ENCODE data around the gene EHD1. TPM values are rescaled to one million over a fixed set of nuclear protein-coding genes. Genes with fewer than 3 reads are reported as not detected.
A peak's percentile ranks its signal among the peaks of the same experiment; 100 is the strongest.

EHD1 gene
- total RNA-seq, 1 experiment from 2014 or later, result 92.8 TPM

DNA sequence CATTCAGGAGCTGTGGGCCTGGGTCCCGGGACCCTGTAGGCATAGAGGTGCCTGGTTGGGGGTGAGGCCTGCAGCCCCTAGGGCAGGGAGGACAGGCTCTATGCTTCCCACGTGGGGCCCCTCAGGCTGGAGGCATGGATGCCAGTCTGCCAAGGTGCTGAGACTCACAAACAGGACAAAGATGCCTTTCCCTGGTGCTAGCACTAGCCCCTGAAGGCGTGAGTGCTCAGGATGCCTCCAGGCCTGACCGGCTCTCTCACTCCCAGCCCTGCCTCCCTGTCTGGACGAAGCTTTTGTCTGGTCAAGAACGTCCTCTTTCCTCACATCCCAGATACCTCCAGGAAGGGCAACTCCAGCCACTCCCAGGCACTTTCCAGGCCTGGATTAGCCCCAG is 36.1 kb downstream of the EHD1 start:
- CTCF ChIA-PET, result interaction anchor here (0.6 kb wide), 1 partner anchor 33 kb away, joined by 3 read pairs; no protein-coding TSS in a partner anchor
- Mint-ChIP-seq H3K9me3 (ENCODE audit: low read depth, unreplicated experiment) (no peaks in the 10 kb centered on the region), H3K4me3 (ENCODE audit: low read depth, unreplicated experiment) (peak overlapping the region; percentile 92), H3K36me3 (ENCODE audit: insufficient read depth, unreplicated experiment) (peaks cover 45% of the 10 kb centered on the region), H3K27me3 (ENCODE audit: unreplicated experiment) (no peaks in the 10 kb centered on the region), H3K27ac (ENCODE audit: unreplicated experiment) (peak overlapping the region; percentile 29), H3K4me1 (ENCODE audit: low read depth, unreplicated experiment) (peaks cover 33% of the 10 kb centered on the region)
- DNase-seq, result peak; percentile 28
- TF ChIP-seq CTCF (IDR thresholded peaks at IDR 0.05; ENCODE audit: unreplicated experiment), result no peak
- intact Hi-C loops (cut with micrococcal nuclease; ENCODE audit: unreplicated experiment), result loop anchor here (10.0 kb wide), 1 partner anchor 272 kb away; the partner anchor contains the start of genes TM7SF2 and ZNHIT2
- BruUV-seq (replicated peaks), result no TSS peak

DNA sequence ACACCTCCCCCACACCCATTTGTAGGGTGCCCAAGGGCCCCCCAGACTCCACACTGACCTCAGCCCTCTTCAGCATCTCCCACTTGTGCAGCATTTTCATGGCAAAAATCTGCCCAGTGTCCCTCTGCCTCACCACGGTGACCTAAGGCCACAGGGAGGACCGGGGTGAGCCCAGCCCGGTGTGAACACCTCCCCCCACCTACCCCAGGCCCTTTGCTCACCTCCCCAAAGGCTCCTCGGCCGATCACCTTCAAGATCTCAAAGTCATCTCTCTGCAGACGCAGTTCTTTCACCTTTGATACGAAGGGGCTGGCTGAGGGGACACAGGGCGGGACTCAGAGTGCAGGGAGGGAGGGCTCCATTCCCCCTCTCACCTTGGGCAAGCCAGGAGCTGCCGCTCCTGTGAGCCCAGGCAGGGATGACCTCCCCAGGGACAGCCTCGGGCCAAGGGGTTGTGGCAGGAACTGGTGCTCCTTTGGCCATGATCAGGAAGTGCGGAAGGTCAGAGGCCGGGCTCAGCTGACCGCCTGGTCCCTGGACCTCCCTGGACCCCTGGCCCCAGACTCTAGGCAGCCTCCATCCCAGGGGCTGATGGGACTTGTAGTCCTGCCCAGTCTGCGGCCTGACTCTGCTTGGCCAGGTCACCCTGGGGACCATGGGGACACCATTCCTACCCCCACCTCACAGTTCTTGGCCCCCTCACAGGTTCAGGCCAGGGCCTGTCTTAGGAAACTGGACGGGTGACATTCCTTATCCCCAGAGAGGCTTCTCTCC is 36.6 kb downstream of the EHD1 start:
- DNase-seq, result peak; percentile 20
- CTCF ChIA-PET, result interaction anchor here (0.6 kb wide), 1 partner anchor 33 kb away, joined by 3 read pairs; no protein-coding TSS in a partner anchor
- no TSS peak for BruUV-seq (replicated peaks)
- H3K4me1 Mint-ChIP-seq (ENCODE audit: low read depth, unreplicated experiment), result peaks cover 27% of the 10 kb centered on the region
- peak overlapping the region; percentile 29 for H3K27ac Mint-ChIP-seq (ENCODE audit: unreplicated experiment)
- H3K9me3 Mint-ChIP-seq (ENCODE audit: low read depth, unreplicated experiment), result no peaks in the 10 kb centered on the region
- H3K4me3 Mint-ChIP-seq (ENCODE audit: low read depth, unreplicated experiment), result no peak overlapping the region
- intact Hi-C loops (cut with micrococcal nuclease; ENCODE audit: unreplicated experiment), result loop anchor here (10.0 kb wide), 1 partner anchor 273 kb away; the partner anchor contains the start of genes TM7SF2 and ZNHIT2
- no peaks in the 10 kb centered on the region for H3K27me3 Mint-ChIP-seq (ENCODE audit: unreplicated experiment)
- H3K36me3 Mint-ChIP-seq (ENCODE audit: insufficient read depth, unreplicated experiment), result peaks cover 42% of the 10 kb centered on the region
- no peak for TF ChIP-seq CTCF (IDR thresholded peaks at IDR 0.05; ENCODE audit: unreplicated experiment)

- Mint-ChIP-seq H3K9me3 (ENCODE audit: low read depth, unreplicated experiment) (no peaks in the 10 kb centered on the region), H3K27ac (ENCODE audit: unreplicated experiment) (no peak overlapping the region), H3K4me1 (ENCODE audit: low read depth, unreplicated experiment) (peaks cover 28% of the 10 kb centered on the region), H3K27me3 (ENCODE audit: unreplicated experiment) (no peaks in the 10 kb centered on the region), H3K36me3 (ENCODE audit: insufficient read depth, unreplicated experiment) (peaks cover 40% of the 10 kb centered on the region), H3K4me3 (ENCODE audit: low read depth, unreplicated experiment) (no peak overlapping the region)
- no peak for TF ChIP-seq CTCF (IDR thresholded peaks at IDR 0.05; ENCODE audit: unreplicated experiment)
- CTCF ChIA-PET, result interaction anchor here (0.6 kb wide), 1 partner anchor 198 kb away, joined by 5 read pairs; no protein-coding TSS in a partner anchor
- intact Hi-C loops (cut with micrococcal nuclease; ENCODE audit: unreplicated experiment), result loop anchor here (10.0 kb wide), 1 partner anchor 275 kb away; the partner anchor contains the start of genes TM7SF2 and ZNHIT2
- no peak for DNase-seq
- no TSS peak for BruUV-seq (replicated peaks)
Measured at GRCh38 chr11:64839887-64840782, 38.3 kb downstream of the EHD1 start.

DNA sequence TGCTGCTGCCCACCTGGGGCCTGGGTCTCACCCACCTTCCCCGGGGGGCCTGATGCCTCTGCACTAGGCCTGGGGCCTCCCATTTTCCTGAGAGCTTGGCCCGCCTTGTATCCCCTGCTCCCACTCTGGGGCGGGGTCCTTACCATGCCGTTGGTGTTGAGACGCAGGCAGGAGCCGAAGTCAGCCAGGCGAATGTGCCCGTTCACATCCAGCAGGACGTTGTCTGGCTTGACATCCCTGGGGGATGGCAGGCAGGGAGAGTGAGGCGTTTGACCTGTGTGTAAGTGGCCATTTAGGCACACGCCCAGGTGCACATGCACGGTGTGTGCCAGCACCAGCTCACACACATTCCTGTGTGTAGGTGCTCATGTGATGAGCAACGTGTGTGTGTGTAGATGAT is 39.1 kb downstream of the EHD1 start:
- CTCF ChIA-PET, result interaction anchor here (1.0 kb wide), 1 partner anchor 9 kb away, joined by 3 read pairs; no protein-coding TSS in a partner anchor

More for the DNA sequence above, 39.1 kb downstream of the EHD1 start:
- no peak for TF ChIP-seq CTCF (IDR thresholded peaks at IDR 0.05; ENCODE audit: unreplicated experiment)
- intact Hi-C loops (cut with micrococcal nuclease; ENCODE audit: unreplicated experiment), result no loop called here
- no TSS peak for BruUV-seq (replicated peaks)
- DNase-seq, result no peak
- H3K27ac Mint-ChIP-seq (ENCODE audit: unreplicated experiment), result no peak overlapping the region
- no peaks in the 10 kb centered on the region for H3K27me3 Mint-ChIP-seq (ENCODE audit: unreplicated experiment)
- H3K9me3 Mint-ChIP-seq (ENCODE audit: low read depth, unreplicated experiment), result no peaks in the 10 kb centered on the region
- peaks cover 39% of the 10 kb centered on the region for H3K36me3 Mint-ChIP-seq (ENCODE audit: insufficient read depth, unreplicated experiment)
- peaks cover 27% of the 10 kb centered on the region for H3K4me1 Mint-ChIP-seq (ENCODE audit: low read depth, unreplicated experiment)
- H3K4me3 Mint-ChIP-seq (ENCODE audit: low read depth, unreplicated experiment), result no peak overlapping the region
